Keratinocyte (primary cell): ENCODE data around the gene TUBB. TPM values are rescaled to one million over a fixed set of nuclear protein-coding genes. Genes with fewer than 3 reads are reported as not detected.

Experiments
- DNase-seq: peaks from one replicate; pipeline ENCODE4 v3.0.0-alpha.2; 2011; ENCODE audit warnings: low read depth, missing footprints, low spot score
- FAIRE-seq: peaks from 2 replicates; lab custom pipeline; 2011; peaks lifted over from hg19 to GRCh38; lab: Jason Lieb, UNC
- H2AFZ ChIP-seq: 2 replicates; pipeline ENCODE4 v1.6.0; 2012; ENCODE audit warnings: low read length, control low read depth, inconsistent platforms; ENCODE audit not compliant: control insufficient read depth
- H3K27ac ChIP-seq: 2 replicates; pipeline ENCODE4 v1.5.1; 2011; ENCODE audit warnings: low read length; ENCODE audit not compliant: control insufficient read depth, insufficient read depth
- H3K27me3 ChIP-seq: 3 replicates; pipeline ENCODE4 v1.6.0; 2011; ENCODE audit warnings: low read length; ENCODE audit not compliant: control insufficient read depth, insufficient read depth; ENCODE audit errors: extremely low read depth
- H3K36me3 ChIP-seq, 2 experiments: 2 replicates in 1 of 2; 3 replicates in 1 of 2; pipeline ENCODE4 v1.5.1; 2011; ENCODE audit warnings: low read length in 2 of 2, mild to moderate bottlenecking in 1 of 2; ENCODE audit not compliant: control insufficient read depth in 2 of 2, insufficient read depth in 2 of 2; ENCODE audit errors: extremely low read depth in 1 of 2
- H3K4me1 ChIP-seq: 3 replicates; pipeline ENCODE4 v1.5.1; 2011; ENCODE audit warnings: low read length; ENCODE audit not compliant: control insufficient read depth, insufficient read depth; ENCODE audit errors: extremely low read depth
- H3K4me2 ChIP-seq: 3 replicates; pipeline ENCODE4 v1.6.0; 2011; ENCODE audit warnings: low read depth, low read length; ENCODE audit not compliant: control insufficient read depth, insufficient read depth; ENCODE audit errors: extremely low read depth
- H3K4me3 ChIP-seq, 3 experiments: fragments of 200-600 bp in 1 of 3; sonication (generic) in 1 of 3; 2 replicates in 2 of 3; 3 replicates in 1 of 3; pipeline ENCODE4 v1.5.1; 2011 to 2016; ENCODE audit warnings: low read length in 3 of 3, mild to moderate bottlenecking in 3 of 3, control low read depth in 2 of 3, inconsistent platforms in 1 of 3, low read depth in 1 of 3, mixed read lengths in 1 of 3, mixed run types in 1 of 3, moderate library complexity in 1 of 3; ENCODE audit not compliant: control insufficient read depth in 2 of 3, insufficient read depth in 2 of 3; ENCODE audit errors: extremely low read depth in 1 of 3
- H3K79me2 ChIP-seq: 2 replicates; pipeline ENCODE4 v1.6.0; 2012; ENCODE audit warnings: low read length; ENCODE audit not compliant: control insufficient read depth, insufficient read depth
- H3K9ac ChIP-seq: 3 replicates; pipeline ENCODE4 v1.6.0; 2011; ENCODE audit warnings: low read length; ENCODE audit not compliant: control insufficient read depth, insufficient read depth; ENCODE audit errors: extremely low read depth
- H3K9me1 ChIP-seq: 3 replicates; pipeline ENCODE4 v1.6.0; 2011; ENCODE audit warnings: low read length; ENCODE audit not compliant: control insufficient read depth, insufficient read depth; ENCODE audit errors: extremely low read depth
- H3K9me3 ChIP-seq: 2 replicates; pipeline ENCODE4 v1.5.1; 2012; ENCODE audit warnings: low read depth, low read length; ENCODE audit not compliant: control insufficient read depth
- H4K20me1 ChIP-seq: 3 replicates; pipeline ENCODE4 v1.6.0; 2011; ENCODE audit warnings: low read length; ENCODE audit not compliant: control insufficient read depth, insufficient read depth; ENCODE audit errors: extremely low read depth
- CTCF ChIP-seq, 3 experiments: IDR thresholded peaks in 1 of 3; conservative IDR thresholded peaks in 1 of 3; optimal IDR thresholded peaks in 1 of 3; 2 replicates in 2 of 3; 3 replicates in 1 of 3; pipeline versions ENCODE3 to v1.5.1; 2011; ENCODE audit warnings: low read length in 3 of 3, mild to moderate bottlenecking in 3 of 3, moderate library complexity in 2 of 3, control low read depth in 1 of 3, inconsistent platforms in 1 of 3; ENCODE audit not compliant: insufficient read depth in 2 of 3; ENCODE audit errors: extremely low read depth in 1 of 3
- EZH2 ChIP-seq: IDR thresholded peaks from one replicate; pipeline ENCODE4 v1.6.1; 2012; ENCODE audit warnings: inconsistent platforms, mild to moderate bottlenecking, low read length, moderate library complexity
- dilution Hi-C: fragments of 300-500 bp; cut with MboI; formaldehyde crosslinking; loops from one replicate; pipeline ENCODE4 v1.7.0; 2020; ENCODE audit warnings: low sequenced_read_pairs; ENCODE audit not compliant: extremely low pct_ligation_motif_present
- polyA plus RNA-seq, 5 experiments: library from polyadenylated mRNA; depleted of rRNA in 3 of 5; stranded (reverse) in 3 of 5; stranded (forward) in 1 of 5; unstranded in 1 of 5; fragments of >200 nt; gene quantifications; 1 replicate in 1 of 5; 2 replicates in 3 of 5; 3 replicates in 1 of 5; pipeline versions ENCODE4 v1.2.1 to v1.2.3, GENCODE V29; 2011 to 2012; ENCODE audit warnings: missing spikeins in 2 of 5, low read depth in 1 of 5, low replicate concordance in 1 of 5

The TUBB gene
- polyA plus RNA-seq, 1 donor (not counting 4 experiments of a cell fraction or from before 2014, with no cell fraction given): 1,159 TPM

GRCh38 chr6:30767158-30767943 lies 47.2 kb downstream of the TUBB start:
- no peaks in the 10 kb centered on the region for H3K27me3 ChIP-seq
- H3K4me3 ChIP-seq: no peak overlapping the region
- no peak overlapping the region for H2AFZ ChIP-seq
- TF ChIP-seq CTCF (optimal IDR thresholded peaks at IDR 0.05 in 1 of 3, IDR thresholded peaks at IDR 0.05 in 1 of 3, conservative IDR thresholded peaks at IDR 0.05 in 1 of 3; ENCODE audit: extremely low read depth in 1 of 3, insufficient read depth in 2 of 3, low read length in 3 of 3): no peak
- no peak for TF ChIP-seq EZH2
- H3K9me1 ChIP-seq: no peaks in the 10 kb centered on the region
- H3K4me2 ChIP-seq: no peak overlapping the region
- FAIRE-seq (no peak), DNase-seq (no peak)
- dilution Hi-C loops: no loop called here
- no peak overlapping the region for H3K9ac ChIP-seq
- no peaks in the 10 kb centered on the region for H4K20me1 ChIP-seq
- no peak overlapping the region for H3K27ac ChIP-seq
- H3K4me1 ChIP-seq: peaks cover 44% of the 10 kb centered on the region
- H3K9me3 ChIP-seq: no peaks in the 10 kb centered on the region
- H3K79me2 ChIP-seq: no peaks in the 10 kb centered on the region
- no peaks in the 10 kb centered on the region for H3K36me3 ChIP-seq

GRCh38 chr6:30767944-30768301 lies 47.8 kb downstream of the TUBB start:
- Histone ChIP-seq H3K9me3 (no peaks in the 10 kb centered on the region), H3K79me2 (no peaks in the 10 kb centered on the region), H3K9ac (no peak overlapping the region), H2AFZ (no peak overlapping the region), H3K4me1 (peaks cover 44% of the 10 kb centered on the region), H3K4me3 (no peak overlapping the region), H3K27ac (peak overlapping the region; percentile 18), H4K20me1 (no peaks in the 10 kb centered on the region), H3K9me1 (no peaks in the 10 kb centered on the region), H3K36me3 (no peaks in the 10 kb centered on the region), H3K27me3 (no peaks in the 10 kb centered on the region), H3K4me2 (no peak overlapping the region)
- DNase-seq (no peak), FAIRE-seq (no peak)
- dilution Hi-C loops: no loop called here
- TF ChIP-seq EZH2 (no peak), CTCF (optimal IDR thresholded peaks at IDR 0.05 in 1 of 3, IDR thresholded peaks at IDR 0.05 in 1 of 3, conservative IDR thresholded peaks at IDR 0.05 in 1 of 3; ENCODE audit: extremely low read depth in 1 of 3, insufficient read depth in 2 of 3, low read length in 3 of 3) (no peak)
